Ramos (cell line): ENCODE measurements around the gene CD79A.
"Not testable (repeated sequence)": the region's sequence is repeated elsewhere in the genome, so short reads cannot be mapped to it uniquely, and the experiment has no call there.

ENCODE experiments used
- in situ Hi-C: fragments of 300-500 bp; cut with MboI; formaldehyde crosslinking; loops from one replicate; pipeline ENCODE4 v1.14.3; 2022; ENCODE audit warnings: low sequenced_read_pairs; ENCODE audit not compliant: unreplicated experiment

CD79A gene

GRCh38 chr19:41903193-41903953 is 26.3 kb downstream of the CD79A start:
- in situ Hi-C loops: no loop called here

- in situ Hi-C loops: no loop called here
Measured at GRCh38 chr19:41904118-41904870, 27.2 kb downstream of the CD79A start.

GRCh38 chr19:41905273-41906002 is 28.4 kb downstream of the CD79A start:
- in situ Hi-C loops: no loop called here

- in situ Hi-C loops: no loop called here
Measured at GRCh38 chr19:41906271-41906670, 29.2 kb downstream of the CD79A start.

- in situ Hi-C loops: no loop called here
Measured at GRCh38 chr19:41906916-41907680, 30.0 kb downstream of the CD79A start.

- in situ Hi-C loops: no loop called here
Measured at GRCh38 chr19:41907994-41908615, 31.0 kb downstream of the CD79A start.

- in situ Hi-C loops: no loop called here
Measured at GRCh38 chr19:41908724-41909464, 31.8 kb downstream of the CD79A start.

GRCh38 chr19:41909706-41910105 is 32.6 kb downstream of the CD79A start:
- in situ Hi-C loops: no loop called here

GRCh38 chr19:41910240-41910991 is 33.3 kb downstream of the CD79A start:
- in situ Hi-C loops: no loop called here

- in situ Hi-C loops: no loop called here
Measured at GRCh38 chr19:41910992-41911888, 34.2 kb downstream of the CD79A start.

GRCh38 chr19:41911889-41912731 is 35.0 kb downstream of the CD79A start:
- in situ Hi-C loops: no loop called here

- in situ Hi-C loops: no loop called here
Measured at GRCh38 chr19:41912899-41913537, 35.9 kb downstream of the CD79A start.

GRCh38 chr19:41913538-41914423 is 36.7 kb downstream of the CD79A start:
- in situ Hi-C loops: no loop called here

GRCh38 chr19:41914424-41914834 is 37.4 kb downstream of the CD79A start:
- in situ Hi-C loops: not testable (repeated sequence)
